CD4-positive, alpha-beta T cell treated with Interleukin-4 for 1 hour (primary cell): ENCODE data around the gene OR56B4.
"Not testable (repeated sequence)": the region's sequence is repeated elsewhere in the genome, so short reads cannot be mapped to it uniquely, and the experiment has no call there.

Experiments
- DNase-seq, 2 donors: peaks; one replicate each; pipeline ENCODE4 v3.0.0-alpha.2; 2020 to 2022

The OR56B4 gene, protein sequence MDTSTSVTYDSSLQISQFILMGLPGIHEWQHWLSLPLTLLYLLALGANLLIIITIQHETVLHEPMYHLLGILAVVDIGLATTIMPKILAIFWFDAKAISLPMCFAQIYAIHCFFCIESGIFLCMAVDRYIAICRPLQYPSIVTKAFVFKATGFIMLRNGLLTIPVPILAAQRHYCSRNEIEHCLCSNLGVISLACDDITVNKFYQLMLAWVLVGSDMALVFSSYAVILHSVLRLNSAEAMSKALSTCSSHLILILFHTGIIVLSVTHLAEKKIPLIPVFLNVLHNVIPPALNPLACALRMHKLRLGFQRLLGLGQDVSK

GRCh38 chr11:6107384-6107783, at the start of gene OR56B4:
Gene OR56B4 (plus strand): TSS chr11:6107684. CDS start chr11:6107779, 95 bp downstream.
- DNase-seq: not testable (repeated sequence)

DNA sequence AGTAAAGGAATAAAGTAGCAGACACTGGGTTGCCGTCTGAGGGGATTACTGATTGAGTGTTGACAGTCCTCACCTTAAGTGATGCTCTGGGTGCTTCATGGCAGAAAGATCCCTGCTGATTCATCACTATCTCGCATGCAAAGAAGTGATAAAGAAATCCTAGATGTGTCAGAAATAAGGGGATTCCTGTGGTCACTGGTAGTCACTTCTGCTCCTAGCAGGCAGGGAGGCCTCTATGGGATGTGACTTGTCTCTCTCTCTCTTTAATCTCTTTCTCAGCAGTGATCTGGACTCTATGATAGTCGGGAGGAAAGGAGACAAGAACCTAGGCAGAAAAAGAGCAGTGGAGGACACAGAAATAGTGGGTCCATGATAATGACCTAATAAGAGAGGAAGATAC, 46.0 kb upstream of the OR56B4 start:
- DNase-seq: no peak

GRCh38 chr11:6062691-6063358, 44.7 kb upstream of the OR56B4 start:
- no peak for DNase-seq

GRCh38 chr11:6067502-6067901, 40.0 kb upstream of the OR56B4 start:
- DNase-seq: no peak

- DNase-seq: not testable (repeated sequence)
Observed at GRCh38 chr11:6076443-6076842, 31.0 kb upstream of the OR56B4 start.

- DNase-seq: no peak
Observed at GRCh38 chr11:6077723-6078122, 29.8 kb upstream of the OR56B4 start.

DNA sequence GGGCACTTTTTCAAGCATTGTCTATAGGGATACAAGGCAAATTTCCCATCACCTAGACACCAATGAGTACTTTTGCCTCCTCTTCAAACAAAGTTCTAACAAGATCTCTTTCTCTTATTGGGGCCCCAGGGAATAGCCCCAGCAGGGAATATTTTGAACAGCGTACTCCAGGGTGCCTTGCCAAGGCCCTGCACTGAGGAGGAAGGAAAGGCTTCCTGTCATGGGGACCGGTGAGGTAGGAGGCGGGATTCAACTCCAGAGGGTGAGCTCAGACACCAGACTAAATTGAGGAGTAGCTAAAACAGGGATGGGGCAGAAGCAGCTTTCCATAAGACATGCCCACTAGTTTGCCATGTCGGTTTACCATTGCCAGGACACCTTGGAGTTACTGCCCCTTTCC, 28.0 kb upstream of the OR56B4 start:
- no peak for DNase-seq

GRCh38 chr11:6083129-6083528, 24.4 kb upstream of the OR56B4 start:
- DNase-seq: no peak

GRCh38 chr11:6084587-6084986, 22.9 kb upstream of the OR56B4 start:
- DNase-seq: no peak

DNA sequence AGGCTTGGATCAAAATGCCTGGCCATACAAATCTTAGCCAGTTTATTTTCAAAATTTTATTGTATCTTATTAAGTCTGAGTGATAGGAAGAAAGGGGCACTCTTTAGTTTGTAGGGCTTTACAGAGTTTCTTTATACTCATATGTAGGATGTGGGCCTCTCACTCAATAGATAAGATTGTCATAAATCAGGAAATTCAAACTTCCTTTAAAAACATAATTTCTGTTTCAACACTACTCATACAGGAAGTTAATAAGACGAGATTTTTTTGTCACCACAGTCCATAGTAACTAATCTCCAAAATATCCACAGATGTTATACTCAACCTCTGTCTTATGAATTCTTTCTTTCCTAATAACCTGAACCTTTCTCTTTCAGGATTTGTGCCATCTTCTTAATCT, 13.3 kb upstream of the OR56B4 start:
- DNase-seq: no peak

DNA sequence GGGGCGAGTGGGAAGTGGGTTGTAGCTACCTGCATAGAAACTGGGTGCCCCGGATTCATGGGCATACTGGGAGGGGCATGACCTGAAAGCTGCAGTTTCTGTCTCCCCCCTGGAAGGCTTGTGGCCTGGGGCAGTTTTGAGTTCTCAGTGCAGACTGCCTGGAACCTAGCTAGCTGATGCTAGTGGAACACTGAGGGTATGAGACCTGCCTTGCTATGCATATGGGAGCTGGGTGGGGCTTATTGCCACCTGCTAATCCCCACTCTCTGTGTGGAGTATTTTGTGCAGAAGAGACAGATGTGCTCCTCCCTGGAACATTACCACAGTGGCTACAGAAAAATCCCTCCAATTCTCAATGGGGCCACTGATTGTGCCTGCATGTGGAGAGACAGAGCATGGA, 11.7 kb upstream of the OR56B4 start:
- DNase-seq: no peak

GRCh38 chr11:6096417-6096816, 11.1 kb upstream of the OR56B4 start:
- DNase-seq: no peak

DNA sequence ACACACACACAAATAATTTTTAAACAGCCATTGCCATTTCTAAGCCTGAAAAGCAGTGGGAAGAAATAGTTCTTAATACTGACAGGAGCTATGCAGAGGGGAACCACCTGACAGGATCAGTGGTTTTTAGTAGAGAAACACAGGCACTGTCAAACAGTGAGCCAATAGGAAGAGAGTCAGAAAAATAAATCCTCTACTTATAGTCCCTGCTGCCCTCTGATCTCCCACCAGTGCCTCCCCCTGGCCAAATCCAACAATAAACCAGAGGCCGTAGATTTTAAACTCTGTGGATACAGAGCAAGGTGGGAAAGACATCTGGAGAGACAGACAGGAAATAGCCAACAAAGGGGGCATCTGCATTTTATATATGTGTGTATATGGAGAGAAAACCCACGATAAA, 7.9 kb upstream of the OR56B4 start:
- DNase-seq: no peak

GRCh38 chr11:6110011-6110410, 2.5 kb downstream of the OR56B4 start:
- DNase-seq: no peak

- no peak for DNase-seq
Observed at GRCh38 chr11:6111673-6112072, 4.2 kb downstream of the OR56B4 start.

DNA sequence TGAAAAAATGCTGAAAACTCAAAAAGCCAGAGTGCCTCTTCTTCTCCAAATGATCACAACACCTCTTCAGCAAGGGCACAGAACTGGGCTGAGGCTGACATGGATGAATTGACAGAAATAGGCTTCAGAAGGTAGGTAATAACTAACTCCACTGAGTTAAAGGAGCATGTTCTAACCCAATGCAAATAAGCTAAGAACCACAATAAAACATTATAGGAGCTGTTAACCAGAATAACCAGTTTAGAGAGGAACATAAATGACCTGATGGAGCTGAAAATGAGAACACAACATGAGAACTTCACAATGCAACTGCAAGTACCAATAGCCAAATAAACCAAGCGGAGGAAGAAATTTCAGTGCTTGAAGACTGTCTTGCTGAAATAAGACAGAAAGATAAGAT, 9.2 kb downstream of the OR56B4 start:
- no peak for DNase-seq

DNA sequence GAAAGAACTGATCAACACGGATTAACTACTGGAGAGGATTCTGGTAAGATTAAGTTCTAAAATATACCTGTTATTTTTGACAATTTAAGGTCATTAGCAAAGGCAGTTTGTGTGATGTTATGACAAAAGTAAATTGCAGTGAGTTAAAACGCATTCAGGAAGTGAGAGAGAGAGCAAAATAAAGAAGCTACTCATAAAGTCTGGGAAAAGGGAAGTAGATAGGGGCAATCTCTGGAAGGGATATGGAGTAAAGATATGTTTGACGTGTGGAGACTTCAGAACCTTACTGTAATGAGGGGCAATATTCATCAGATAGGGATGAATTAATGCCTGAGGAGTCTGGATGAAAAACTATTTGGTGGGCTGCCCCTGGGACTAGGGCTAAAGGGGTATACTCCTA, 16.8 kb downstream of the OR56B4 start:
- DNase-seq: no peak

DNA sequence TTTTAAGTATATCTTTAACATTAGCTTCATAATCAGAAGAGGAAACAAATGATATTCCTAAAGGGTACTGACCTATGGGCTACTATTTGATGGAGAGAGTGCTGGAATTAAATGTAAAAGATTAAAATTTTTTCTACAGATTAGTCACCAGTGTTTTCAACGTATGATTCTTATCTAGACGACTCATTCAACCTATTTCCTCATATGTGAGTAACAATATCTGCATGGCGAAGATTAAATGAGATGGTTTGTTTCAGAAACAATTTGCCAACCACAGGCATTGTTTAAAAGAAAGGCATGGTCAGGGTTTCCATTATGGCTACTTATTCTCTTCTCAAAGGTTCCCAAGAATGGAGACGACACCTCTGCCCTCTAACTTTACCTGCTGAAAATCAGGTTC, 20.4 kb downstream of the OR56B4 start:
- DNase-seq: no peak

DNA sequence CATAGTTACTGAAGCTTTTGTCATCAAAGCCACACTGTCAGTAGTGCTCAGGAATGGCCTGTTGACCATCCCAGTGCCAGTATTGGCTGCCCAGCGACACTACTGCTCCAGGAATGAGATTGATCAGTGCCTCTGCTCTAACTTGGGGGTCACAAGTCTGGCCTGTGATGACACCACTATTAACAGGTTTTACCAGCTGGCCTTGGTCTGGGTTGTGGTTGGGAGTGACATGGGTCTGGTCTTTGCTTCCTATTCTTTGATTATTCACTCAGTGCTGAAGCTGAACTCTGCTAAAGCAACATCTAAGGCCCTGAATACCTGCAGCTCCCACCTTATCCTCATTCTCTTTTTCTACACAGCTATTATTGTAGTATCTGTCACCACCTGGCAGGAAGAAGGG, 21.5 kb downstream of the OR56B4 start:
- no peak for DNase-seq

GRCh38 chr11:6129635-6130034, 22.2 kb downstream of the OR56B4 start:
- no peak for DNase-seq

- no peak for DNase-seq
Observed at GRCh38 chr11:6132431-6132830, 24.9 kb downstream of the OR56B4 start.

DNA sequence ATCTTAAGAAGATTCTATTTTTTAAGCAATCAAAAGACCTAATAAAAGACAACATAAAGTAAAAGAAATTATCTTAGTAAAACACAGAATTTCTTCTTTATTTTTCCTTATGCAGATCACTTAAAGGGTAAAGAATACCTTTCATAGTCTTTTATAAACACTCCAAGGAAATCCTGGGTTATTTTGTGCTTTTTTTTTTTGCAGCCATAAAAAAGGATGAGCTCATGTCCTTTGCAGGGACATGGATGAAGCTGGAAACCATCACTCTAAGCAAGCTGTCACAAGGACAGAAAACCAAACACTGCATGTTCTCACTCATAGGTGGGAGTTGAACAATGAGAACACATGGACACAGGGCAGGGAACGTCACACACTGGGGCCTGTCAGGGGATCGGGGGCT, 28.5 kb downstream of the OR56B4 start:
- DNase-seq: not testable (repeated sequence)

DNA sequence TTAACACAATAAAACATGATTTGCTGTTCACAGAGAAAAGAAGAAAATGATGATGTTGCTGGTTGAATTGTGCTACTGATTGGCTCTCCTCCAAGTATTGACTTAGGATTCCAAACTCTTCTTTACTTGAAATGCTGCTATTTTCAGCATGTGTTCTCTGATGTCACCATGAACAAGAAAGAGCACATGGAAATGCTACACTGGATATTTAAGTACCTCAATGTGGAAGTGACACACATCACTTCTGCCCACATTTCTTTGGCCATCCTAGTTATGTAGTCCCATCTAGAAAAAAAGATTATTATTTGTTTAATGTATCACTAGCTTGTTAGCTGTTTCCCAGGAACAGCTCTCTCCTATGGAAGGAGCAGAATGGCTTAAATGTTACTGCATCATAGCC, 35.5 kb downstream of the OR56B4 start:
- DNase-seq: no peak

GRCh38 chr11:6143737-6144136, 36.3 kb downstream of the OR56B4 start:
- not testable (repeated sequence) for DNase-seq

DNA sequence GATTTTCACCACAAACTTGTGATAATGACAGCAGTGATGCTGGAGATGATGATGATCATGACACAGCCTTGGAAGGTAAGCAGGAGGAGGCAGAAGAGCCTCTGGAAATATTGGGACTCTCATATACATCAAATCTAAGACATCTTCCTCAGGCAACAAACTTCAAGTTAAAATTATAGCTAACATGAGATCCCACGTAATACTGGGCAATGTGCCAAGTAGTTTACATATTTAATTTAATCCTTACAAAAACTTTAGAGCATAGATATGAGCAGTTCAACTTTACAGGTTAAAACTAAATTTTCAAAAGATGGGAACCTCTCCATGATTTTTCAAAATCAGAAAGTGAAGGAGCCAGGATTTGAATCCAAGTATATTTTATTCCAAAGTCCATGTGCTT, 43.6 kb downstream of the OR56B4 start:
- DNase-seq: no peak
